Stimulated activated CD4-positive, alpha-beta T cell treated with anti-CD3 and anti-CD28 coated beads, Interleukin-12 subunit alpha, Interleukin-12 subunit beta, amount 100 ng/mL, for 48 hours (primary cell): ENCODE measurements around the gene PIGN.
A peak's percentile ranks its signal among the peaks of the same experiment; 100 is the strongest.

Experiments
- DNase-seq, 3 donors: peaks; one replicate each; pipeline ENCODE4 v3.0.0-alpha.2; 2020; ENCODE audit warnings: low read depth in 2 of 3, low spot score in 1 of 3

Gene PIGN, protein sequence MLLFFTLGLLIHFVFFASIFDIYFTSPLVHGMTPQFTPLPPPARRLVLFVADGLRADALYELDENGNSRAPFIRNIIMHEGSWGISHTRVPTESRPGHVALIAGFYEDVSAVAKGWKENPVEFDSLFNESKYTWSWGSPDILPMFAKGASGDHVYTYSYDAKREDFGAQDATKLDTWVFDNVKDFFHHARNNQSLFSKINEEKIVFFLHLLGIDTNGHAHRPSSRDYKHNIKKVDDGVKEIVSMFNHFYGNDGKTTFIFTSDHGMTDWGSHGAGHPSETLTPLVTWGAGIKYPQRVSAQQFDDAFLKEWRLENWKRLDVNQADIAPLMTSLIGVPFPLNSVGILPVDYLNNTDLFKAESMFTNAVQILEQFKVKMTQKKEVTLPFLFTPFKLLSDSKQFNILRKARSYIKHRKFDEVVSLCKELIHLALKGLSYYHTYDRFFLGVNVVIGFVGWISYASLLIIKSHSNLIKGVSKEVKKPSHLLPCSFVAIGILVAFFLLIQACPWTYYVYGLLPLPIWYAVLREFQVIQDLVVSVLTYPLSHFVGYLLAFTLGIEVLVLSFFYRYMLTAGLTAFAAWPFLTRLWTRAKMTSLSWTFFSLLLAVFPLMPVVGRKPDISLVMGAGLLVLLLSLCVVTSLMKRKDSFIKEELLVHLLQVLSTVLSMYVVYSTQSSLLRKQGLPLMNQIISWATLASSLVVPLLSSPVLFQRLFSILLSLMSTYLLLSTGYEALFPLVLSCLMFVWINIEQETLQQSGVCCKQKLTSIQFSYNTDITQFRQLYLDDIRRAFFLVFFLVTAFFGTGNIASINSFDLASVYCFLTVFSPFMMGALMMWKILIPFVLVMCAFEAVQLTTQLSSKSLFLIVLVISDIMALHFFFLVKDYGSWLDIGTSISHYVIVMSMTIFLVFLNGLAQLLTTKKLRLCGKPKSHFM

DNA sequence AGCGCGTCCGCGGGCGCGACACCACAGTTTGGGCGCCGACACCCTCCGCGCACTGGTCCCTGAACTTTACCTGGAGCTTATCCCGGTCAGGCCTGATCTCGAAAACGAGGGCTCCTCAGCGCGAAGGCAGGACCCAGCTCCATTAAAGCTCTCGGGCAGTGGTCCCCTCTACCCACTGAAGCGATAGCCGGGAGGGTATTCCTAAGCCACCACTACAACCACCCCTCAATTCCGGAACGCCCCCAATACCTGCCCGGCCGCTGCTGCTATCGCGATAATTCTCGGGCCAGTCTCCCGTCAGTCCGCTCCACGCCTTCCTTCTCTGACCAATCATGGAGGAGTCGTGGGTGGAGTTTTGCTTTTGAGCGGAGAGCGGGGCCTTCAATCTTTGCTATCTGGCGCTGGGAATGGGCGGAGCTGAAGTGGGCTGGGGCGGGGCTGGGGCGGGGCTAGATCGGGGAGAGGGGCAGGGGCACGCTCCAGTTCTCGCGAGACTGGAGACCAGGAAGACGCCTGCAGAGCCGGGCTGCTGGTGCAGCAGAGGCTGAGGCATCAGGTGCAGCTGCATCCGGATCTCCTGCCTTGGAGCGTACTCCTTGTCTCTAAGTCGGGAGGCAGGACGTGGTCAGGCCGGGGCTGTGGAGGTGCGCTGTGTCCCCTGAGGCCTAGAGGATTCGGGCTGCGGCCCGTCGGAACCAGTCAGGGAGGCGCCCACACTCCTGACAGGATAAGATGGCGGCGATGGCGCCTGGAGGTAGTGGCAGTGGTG is at the start of gene PIGN, which contains the start of gene RELCH:
PIGN (minus strand) TSS at position 283 of the 769 bp plus-strand sequence. CDS start 25,703 bp downstream, outside the sequence.
RELCH (plus strand) TSS at position 482 of the 769 bp plus-strand sequence; CDS start at position 733, 251 bp downstream.
- peak; percentile 88 to 91 (median 90) for DNase-seq

DNA sequence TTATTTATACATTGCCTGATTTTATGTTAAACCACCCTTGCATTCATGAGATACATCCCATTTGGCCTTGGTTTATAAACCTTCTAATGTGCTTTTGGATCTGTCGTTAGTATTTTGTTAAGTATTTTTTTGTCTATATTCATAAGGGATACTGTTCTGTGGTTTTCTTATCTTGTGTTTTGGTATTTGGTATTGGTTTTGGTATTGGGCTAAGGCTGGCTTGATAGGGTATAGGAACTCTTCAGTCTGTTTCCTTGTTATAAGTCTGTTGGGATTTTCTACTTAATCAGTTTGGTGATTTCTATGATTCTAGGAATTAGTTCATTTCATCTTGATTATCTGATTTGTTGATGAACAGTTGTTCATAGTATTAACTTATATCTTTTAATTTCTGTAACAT is 49.4 kb upstream of the PIGN start:
- no peak for DNase-seq

DNA sequence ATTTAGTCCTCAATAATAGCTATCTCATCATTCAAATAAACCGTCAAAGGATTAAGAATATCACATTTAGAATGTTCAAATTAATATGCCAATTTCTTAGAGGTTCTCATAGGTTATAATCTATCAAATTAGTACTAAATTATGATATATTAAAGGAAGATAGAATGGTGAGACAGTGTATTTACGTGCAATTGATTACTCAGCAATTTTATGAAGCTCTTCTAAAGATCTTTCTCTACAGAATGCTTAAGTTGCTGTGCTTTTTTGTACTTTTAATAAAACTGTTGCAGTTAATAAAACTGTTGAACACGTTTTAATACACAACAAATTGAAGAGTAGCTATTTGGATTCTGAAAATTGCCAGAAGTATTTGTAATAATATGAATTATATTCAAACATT is 39.2 kb upstream of the PIGN start:
- no peak for DNase-seq

DNA sequence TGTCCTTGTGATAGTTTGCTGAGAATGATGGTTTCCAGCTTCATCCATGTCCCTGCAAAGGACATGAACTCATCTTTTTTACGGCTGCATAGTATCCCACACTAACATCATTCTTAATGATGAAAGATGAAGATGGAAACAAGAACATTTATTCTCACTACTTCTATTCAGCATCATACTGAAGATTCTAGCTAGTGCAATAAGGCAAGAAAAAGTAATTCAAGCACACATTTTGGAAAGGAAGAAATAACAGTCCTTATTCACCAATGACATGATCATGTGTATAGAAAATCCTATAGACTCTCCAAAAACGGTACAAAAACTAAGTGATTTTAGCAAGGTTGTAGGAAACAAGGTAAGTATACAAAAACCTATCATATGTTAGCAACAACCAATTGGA is 37.4 kb upstream of the PIGN start:
- DNase-seq: no peak

DNA sequence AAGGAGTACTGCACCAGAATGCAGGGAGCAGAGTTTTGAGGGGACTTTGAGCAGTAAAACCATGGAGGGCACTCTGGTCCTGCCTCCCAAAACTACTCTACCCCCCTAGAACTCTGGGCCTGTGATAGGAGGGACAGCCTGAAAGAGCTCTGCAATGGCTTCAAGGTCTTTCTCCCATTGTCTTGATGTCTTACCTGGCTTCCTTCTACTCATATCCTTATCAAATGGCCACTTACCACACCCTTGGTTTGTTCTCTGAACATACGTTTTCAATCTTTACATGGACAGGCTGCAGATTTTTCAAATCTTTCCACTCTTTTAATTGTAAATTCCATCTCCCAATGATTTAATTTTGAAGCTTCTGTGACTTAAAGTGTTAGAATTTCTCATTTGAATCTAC is 27.9 kb upstream of the PIGN start:
- no peak for DNase-seq

DNA sequence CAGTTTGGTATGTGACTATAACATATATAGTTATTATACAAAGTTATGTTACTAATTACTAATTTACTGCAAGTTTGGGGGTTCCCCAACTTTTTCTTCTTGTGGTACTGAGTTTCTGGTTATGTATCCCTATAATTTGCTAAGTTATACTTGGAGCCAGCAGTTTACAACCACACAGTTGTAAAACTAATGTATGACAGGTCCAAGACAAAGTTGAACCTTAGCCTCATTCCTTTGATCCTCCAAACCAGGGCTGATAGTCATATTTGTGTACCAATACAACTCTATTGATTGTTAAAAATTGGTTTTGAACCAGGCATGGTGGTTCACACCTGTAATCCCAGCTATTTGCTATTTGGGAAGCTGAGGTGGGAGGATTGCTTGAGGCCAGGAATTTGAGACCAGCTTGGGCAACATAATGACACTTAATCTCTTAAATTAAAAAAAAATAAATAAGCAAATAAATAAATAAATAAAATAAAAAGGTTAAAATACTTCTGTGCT is 24.5 kb upstream of the PIGN start:
- no peak for DNase-seq

DNA sequence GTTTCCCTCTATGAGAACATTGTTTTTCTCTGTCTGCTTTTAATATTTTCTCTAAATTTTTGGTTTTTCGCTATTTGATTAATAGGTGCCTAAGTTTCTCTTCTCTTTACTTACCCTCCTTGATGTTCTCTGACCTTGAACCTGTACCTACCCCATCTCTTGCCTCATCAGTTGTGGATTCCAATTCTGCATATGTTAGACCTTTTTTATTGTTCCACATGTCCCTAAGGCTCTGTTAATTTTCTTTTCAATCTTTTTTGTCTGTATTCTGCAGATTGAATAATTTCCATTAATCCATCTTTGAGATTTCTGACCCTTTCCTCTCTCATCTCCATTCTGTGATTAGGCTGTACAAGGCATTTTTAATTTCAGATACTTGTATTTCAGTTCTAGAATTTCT is 23.3 kb upstream of the PIGN start:
- no peak for DNase-seq

DNA sequence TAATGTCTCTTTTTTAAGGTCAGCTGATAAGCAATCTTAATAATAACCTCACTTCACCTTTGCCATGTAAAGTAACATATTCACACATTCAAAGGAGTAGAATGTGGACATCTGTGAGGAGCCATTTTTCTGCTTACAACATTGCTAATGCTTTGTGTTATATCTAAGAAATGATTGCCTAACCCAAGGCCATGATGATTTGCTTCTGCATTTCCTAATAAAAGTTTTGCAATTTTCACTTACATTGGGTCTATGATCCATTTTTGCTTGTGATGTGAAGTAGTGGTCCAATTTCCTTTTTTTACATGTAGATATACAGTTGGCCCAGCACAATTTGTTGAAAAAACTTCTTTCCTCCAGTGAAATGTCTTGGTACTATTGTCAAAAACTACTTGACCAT is 22.2 kb upstream of the PIGN start:
- no peak for DNase-seq

DNA sequence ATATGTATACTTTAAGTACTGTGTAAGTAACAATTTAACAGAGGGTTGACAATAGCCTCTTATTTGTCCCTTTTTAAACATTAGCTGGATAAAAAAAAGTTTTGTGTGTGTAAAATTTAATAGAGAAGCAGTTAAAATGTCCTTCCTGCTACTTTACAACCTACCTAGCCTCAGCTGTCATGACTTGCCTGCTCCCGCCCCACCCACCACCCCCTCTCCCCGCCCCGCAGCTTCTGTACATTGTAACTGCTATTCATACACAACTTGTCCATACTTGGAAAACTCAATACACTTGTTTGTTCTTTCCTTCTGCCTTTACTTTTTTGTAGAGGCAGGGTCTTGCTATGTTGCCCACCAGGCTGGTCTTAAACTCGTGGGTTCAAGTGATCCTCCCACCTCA is 19.7 kb upstream of the PIGN start:
- DNase-seq: no peak

DNA sequence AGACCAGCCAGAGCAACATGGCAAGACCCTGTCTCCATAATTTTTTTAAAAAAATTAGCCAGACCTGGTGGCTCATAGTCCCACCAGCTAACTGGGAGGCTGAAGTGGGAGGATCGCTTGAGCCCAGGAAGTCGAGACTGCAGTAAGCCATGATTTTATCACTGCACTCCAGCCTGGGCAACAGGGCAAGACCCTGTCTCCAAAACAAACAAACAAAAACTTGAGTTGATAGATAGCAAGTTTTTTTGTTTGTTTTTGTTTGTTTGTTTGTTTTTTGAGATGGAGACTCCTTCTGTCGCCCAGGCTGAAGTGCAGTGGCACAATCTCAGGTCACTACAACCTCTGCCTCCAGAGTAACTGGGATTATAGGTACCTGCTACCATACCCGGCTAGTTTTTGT is 19.0 kb upstream of the PIGN start:
- no peak for DNase-seq

DNA sequence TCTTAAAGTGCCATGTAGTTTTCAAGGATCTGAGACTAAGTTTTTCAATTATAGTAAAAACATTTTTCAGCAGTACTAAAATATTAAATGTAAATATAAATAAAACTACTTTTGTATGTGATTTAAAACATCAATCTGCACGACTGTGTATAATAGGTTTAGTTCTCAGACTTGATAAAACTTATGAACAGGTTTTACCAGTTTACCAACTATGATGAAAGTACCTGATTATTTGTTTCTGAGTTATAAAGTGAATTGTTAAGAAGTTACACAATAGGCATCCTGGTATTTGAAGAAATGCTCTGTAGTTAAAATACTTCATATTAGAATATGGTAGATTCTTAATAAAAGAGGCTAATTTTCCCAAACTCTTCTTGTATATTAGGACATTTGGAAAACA is 15.0 kb upstream of the PIGN start:
- no peak for DNase-seq

DNA sequence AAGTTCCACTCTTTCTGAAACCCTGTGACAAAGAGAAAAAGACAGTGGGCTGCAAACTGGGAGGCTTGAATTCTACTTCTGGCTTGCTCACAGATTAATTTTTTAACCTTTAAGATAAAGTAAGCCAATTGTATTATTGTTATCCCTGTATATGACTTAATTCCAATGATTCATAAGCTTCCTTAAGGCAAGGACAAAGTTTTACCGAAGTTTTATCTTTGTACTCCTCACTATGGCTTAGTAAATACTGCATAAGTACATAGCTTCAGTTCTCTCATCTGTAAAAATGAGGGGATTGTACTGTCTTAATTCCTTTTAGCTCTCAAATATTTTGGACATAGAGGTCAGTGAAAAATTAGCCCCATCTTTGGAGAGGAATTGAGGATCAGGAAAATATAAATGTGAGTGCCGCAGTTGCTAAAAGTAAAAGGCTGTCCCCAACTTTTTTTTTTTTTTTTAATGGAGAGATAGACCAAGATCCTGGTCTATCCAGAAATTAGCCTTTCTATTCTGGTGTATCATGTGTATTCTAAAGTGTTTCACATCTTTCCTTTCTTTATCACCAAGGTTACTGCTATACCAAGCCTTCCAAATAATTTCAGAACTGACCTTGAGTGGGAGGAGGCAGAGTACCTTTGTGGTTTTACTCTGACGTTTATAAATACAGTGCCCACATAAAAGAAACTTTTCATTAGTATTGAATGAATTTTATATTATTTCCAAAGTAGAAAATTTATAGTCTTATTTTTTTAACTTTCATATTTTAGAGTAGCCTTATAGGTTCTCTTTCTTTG is 13.5 kb upstream of the PIGN start:
- DNase-seq: no peak

DNA sequence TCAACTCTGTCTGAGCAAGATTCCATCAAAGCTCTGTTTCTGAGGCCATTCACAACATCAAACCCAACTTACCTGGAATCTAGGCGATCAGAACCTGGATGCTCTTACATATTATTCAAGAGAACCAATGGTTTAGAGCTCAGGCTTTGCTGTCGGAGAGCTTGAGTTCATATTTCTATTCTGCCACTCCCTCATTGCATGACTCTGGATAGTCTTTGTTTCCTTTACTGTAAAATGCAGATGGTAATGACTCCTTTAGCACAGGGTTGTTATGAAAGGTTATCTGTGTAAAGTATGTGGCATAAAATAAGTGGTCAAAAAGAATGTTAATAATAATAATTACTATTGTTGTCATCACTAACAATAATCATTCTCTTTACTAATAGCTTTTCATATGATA is 12.8 kb upstream of the PIGN start:
- no peak for DNase-seq

DNA sequence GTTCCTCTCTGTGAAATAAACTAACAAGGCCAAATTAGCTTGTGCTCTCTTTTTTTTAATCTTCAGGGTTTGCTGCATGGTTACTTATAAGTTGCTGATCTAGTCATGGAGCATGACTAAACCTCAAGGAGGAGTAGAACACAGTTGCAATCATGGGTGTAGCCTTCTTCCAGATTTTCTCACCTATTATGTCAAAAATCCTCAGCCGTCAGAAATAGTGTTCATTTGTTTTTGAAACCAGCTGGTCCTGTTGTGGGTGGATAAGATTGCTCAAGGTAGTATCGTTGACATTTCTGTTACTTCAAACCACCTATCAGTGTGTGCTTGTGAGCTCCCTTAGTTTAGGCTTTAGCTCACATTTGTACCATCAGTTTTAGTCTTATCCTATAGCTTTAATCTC is 11.4 kb upstream of the PIGN start:
- DNase-seq: no peak

DNA sequence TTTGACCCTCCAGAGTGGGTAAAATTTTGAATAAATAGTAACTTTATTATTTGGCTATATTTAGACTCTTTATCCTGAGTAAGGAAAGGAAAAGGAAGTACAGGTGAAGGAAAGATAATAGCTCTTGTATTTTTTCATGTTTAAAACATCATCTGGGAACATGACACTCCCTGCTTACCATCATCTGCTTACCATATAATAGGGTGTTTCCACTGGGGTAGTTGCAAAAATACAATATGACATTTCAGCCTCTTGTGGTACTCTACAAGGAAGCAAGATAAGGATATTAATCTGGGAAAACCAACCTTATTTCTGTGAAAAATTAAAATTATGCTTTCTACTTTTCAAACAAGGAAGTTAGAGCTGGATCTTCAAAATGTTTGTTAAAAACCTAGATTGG is 10.1 kb upstream of the PIGN start:
- no peak for DNase-seq

DNA sequence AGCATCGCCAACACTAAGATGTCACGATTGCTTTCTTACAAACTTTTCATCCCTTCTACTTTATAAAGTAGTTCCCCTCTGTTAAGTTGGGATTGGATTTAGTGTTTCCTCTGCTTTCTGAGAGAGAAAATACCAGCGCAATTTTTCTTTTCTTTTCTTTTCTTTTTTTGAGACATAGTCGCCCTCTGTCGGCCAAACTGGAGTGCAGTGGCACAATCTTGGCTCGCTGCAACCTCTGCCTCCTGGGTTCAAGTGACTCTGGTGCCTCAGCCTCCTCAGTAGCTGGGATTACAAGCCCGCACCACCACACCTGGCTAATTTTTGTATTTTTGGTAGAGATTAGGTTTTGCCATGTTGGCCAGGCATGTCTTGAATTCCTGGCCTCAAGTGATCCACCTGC is 9.2 kb upstream of the PIGN start:
- DNase-seq: no peak

DNA sequence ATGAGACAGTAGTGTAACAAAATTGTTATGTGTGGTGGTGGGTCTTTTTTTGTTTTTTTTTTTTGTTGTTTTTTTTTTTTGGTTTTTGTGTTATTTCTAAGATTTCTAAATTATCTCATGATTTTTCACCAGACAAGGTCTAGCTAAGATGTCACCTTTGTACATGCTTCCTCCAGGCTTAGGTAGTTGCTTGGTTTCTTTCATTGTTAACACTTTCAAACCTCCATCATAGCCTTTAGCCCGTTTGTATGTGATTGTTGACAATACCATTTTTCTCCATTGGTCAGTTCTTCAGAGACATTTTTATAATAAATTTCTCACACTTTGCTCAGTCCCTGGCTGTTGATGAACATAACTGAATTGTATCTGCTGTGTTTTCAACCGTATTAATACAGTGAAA is 2.4 kb upstream of the PIGN start:
- DNase-seq: no peak

DNA sequence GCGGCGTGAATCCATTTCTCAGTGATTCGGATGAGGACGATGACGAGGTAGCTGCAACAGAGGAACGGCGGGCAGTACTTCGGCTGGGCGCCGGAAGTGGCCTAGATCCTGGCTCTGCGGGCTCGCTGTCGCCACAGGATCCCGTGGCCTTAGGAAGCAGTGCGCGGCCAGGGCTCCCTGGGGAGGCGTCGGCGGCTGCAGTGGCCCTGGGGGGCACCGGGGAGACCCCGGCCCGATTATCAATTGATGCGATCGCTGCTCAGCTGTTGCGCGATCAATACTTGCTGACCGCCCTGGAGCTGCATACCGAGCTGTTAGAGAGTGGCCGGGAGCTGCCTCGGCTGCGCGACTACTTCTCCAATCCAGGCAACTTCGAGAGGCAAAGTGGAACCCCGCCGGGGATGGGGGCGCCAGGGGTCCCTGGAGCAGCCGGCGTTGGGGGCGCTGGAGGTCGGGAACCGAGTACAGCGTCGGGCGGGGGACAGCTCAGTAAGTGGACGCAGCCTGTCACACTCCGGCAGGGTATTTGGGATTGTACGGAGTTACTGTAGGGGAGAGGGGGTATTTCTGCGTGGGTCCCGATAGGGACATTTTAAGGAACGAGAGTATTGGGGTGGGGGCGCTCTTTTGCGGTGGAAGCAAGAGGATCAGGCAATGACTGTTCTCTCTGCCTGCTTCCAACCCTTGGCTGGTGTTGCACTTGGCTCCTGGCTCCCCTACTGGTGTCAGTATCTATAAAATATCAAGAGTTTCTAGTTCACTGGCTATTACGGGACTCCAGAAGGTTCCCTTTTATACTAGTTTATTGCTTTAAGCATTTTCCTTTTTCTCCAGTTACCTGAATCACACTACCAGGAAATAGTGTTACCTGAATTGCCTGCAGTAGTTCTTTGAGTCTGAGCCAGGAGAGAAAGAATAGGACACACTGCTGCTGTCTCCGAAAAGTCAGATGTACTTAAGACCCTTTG is 971 bp upstream of the PIGN start:
- DNase-seq: no peak

DNA sequence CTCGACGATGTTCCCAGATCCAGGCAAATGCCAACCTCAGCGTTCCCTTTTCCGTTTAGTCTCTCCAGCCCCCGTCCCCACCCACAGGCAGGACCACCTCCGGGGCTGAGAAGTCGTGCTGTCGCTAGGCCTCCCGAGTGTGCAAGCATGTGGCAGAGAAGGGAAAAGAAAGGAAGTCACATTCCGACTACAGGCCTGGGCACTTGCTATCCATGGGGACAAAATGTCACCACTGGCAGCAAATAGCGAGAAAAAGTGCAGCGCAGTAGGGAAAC is 420 bp downstream of the PIGN start:
- DNase-seq: no peak
